GM23248 (cell line): ENCODE results near the gene NMD3.

Experiments used
- EZH2 ChIP-seq: fragments of 200-600 bp; sonication (generic); IDR thresholded peaks from 2 replicates; pipeline ENCODE4 v1.6.1; 2018; ENCODE audit warnings: antibody characterized with exemption, mild to moderate bottlenecking; ENCODE audit not compliant: insufficient read depth, poor library complexity, severe bottlenecking
- EZH2phosphoT487 ChIP-seq: fragments of 200-600 bp; sonication (generic); IDR thresholded peaks from 2 replicates; pipeline ENCODE4 v1.6.1; 2018; ENCODE audit warnings: antibody characterized with exemption, moderate library complexity, mild to moderate bottlenecking, low read depth; ENCODE audit not compliant: insufficient read depth

GRCh38 chr3:161252143-161252542 lies 31.0 kb downstream of the NMD3 start:
- TF ChIP-seq EZH2 = no peak
- TF ChIP-seq EZH2phosphoT487 = no peak
